Stimulated activated CD4-positive, alpha-beta T cell treated with anti-CD3 and anti-CD28 coated beads, Interleukin-15, amount 100 ng/mL, for 24 hours (primary cell): ENCODE data around the gene SERPINB2.
"Not testable (repeated sequence)": the region's sequence is repeated elsewhere in the genome, so short reads cannot be mapped to it uniquely, and the experiment has no call there.

Experiments used
- DNase-seq: peaks from one replicate; pipeline ENCODE4 v3.0.0-alpha.2; 2020

SERPINB2 gene

GRCh38 chr18:63890237-63890949 lies 2.9 kb downstream of the SERPINB2 start:
- DNase-seq = no peak

- no peak for DNase-seq
These were observed 3.4 kb downstream of the SERPINB2 start for GRCh38 chr18:63890950-63891304.

- no peak for DNase-seq
These were observed 5.1 kb downstream of the SERPINB2 start for GRCh38 chr18:63892566-63892965.

- no peak for DNase-seq
These were observed 6.7 kb downstream of the SERPINB2 start for GRCh38 chr18:63894106-63894772.

- no peak for DNase-seq
These were observed 7.7 kb downstream of the SERPINB2 start for GRCh38 chr18:63895190-63895589.

GRCh38 chr18:63897072-63897471 lies 9.6 kb downstream of the SERPINB2 start:
- DNase-seq = no peak

GRCh38 chr18:63899206-63899605 lies 11.7 kb downstream of the SERPINB2 start:
- no peak for DNase-seq

- no peak for DNase-seq
These were observed 16.5 kb downstream of the SERPINB2 start for GRCh38 chr18:63903851-63904570.

GRCh38 chr18:63904694-63905093 lies 17.2 kb downstream of the SERPINB2 start:
- DNase-seq = no peak

GRCh38 chr18:63905361-63905760 lies 17.9 kb downstream of the SERPINB2 start:
- no peak for DNase-seq

- no peak for DNase-seq
These were observed 18.6 kb downstream of the SERPINB2 start for GRCh38 chr18:63906056-63906455.

GRCh38 chr18:63907664-63908063 lies 20.2 kb downstream of the SERPINB2 start, which contains the start of gene SERPINB10:
Gene SERPINB10, plus strand, starts transcription at chr18:63907958. Its CDS starts 7,553 bp downstream, at chr18:63915511.
- DNase-seq = no peak

- no peak for DNase-seq
These were observed 21.4 kb downstream of the SERPINB2 start for GRCh38 chr18:63908858-63909257.

- no peak for DNase-seq
These were observed 22.4 kb downstream of the SERPINB2 start for GRCh38 chr18:63909870-63910269.

- DNase-seq = no peak
These were observed 30.3 kb downstream of the SERPINB2 start for GRCh38 chr18:63917817-63918216.

- DNase-seq = no peak
These were observed 34.5 kb downstream of the SERPINB2 start for GRCh38 chr18:63922049-63922448.

GRCh38 chr18:63924551-63924950 lies 37.0 kb downstream of the SERPINB2 start:
- no peak for DNase-seq

GRCh38 chr18:63928331-63928730 lies 40.8 kb downstream of the SERPINB2 start:
- no peak for DNase-seq

- DNase-seq = not testable (repeated sequence)
These were observed 41.9 kb downstream of the SERPINB2 start for GRCh38 chr18:63929369-63929768.

- no peak for DNase-seq
These were observed 43.4 kb downstream of the SERPINB2 start for GRCh38 chr18:63930773-63931354.

GRCh38 chr18:63936156-63936931 lies 48.8 kb downstream of the SERPINB2 start:
- peak; percentile 79 for DNase-seq

GRCh38 chr18:63936932-63937393 lies 49.5 kb downstream of the SERPINB2 start:
- DNase-seq = no peak

- no peak for DNase-seq
These were observed 52.5 kb downstream of the SERPINB2 start for GRCh38 chr18:63940008-63940407.
